Stimulated activated CD4-positive, alpha-beta T cell treated with anti-CD3 and anti-CD28 coated beads, Interleukin-2, amount 100 ng/mL, for 24 hours (primary cell): ENCODE measurements around the gene DTX3.
"Not testable (repeated sequence)": the region's sequence is repeated elsewhere in the genome, so short reads cannot be mapped to it uniquely, and the experiment has no call there.

Source experiments
- DNase-seq, 2 donors: peaks; one replicate each; pipeline ENCODE4 v3.0.0-alpha.2; 2020

The DTX3 gene, protein sequence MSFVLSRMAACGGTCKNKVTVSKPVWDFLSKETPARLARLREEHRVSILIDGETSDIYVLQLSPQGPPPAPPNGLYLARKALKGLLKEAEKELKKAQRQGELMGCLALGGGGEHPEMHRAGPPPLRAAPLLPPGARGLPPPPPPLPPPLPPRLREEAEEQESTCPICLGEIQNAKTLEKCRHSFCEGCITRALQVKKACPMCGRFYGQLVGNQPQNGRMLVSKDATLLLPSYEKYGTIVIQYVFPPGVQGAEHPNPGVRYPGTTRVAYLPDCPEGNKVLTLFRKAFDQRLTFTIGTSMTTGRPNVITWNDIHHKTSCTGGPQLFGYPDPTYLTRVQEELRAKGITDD

DNA sequence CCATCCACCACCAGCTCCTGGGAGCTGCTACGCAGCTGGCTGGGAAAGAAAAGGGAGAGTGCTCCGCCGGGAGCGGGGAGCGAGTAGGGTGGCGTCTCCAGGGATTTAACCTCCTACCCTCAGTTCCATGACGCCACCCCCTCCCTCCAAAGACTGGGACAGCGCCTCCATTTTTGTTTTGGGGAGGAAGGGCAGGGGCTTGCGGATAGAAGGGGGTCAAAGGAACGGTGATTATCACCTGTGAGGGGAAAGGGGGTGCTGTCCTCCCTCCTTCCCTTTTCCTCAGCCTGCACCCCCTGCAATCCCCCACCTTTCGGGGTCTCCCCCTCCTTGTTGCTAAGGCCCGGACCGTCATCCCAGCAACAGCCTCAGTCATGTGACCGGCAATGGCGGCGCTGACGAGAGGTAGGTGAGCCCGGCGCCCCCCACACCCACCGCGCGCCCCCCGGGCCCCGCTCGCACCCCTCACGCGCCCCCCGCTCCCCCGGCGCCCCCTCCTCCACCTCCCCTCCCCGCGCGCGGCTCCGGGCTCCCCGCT lies at the start of gene DTX3:
DTX3 (plus strand) TSS at position 371 of the 538 bp plus-strand sequence. CDS start 1,694 bp downstream, outside the sequence.
- peak; percentile 43 to 55 for DNase-seq

GRCh38 chr12:57554897-57555296 lies 49.7 kb upstream of the DTX3 start:
- DNase-seq = no peak

- DNase-seq = no peak
These were observed 45.8 kb upstream of the DTX3 start for GRCh38 chr12:57558864-57559263.

DNA sequence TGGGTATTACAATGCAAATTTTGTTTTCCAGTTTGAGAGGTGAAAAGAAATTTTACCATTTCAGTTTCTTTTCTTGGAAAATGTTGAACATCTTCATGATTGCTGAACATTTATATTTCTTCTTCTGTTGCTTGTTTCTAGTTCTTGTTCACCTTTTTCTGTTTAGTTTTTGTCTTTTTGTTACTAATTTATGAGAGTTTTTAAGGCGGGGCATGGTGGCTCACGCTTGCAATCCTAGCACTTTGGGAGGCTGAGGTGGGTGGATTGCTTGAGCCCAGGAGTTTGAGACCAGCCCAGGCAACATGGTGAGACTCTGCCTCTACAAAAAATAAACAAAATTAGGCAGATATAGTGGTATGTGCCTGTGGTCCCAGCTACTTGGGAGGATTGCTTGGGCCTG lies 44.1 kb upstream of the DTX3 start:
- no peak for DNase-seq

DNA sequence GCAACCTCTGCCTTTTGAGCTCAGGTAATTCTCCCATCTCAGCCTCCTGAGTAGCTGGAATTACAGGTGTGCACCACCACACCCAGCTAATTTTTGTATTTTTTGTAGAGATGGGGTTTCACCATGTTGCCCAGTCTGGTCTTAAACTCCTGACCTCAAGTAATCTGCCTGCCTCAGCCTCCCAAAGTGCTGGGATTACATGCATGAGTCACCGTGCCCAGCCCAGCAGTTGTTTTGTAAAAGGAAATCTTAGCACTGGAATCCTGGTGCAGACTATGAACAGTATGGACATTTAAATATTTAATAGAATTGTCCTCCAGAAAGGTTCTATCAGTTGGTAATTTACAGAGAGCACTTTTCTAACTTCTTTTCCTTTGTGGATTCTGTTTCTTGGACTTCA lies 43.5 kb upstream of the DTX3 start:
- not testable (repeated sequence) for DNase-seq

GRCh38 chr12:57563358-57563757 lies 41.3 kb upstream of the DTX3 start:
- no peak for DNase-seq

DNA sequence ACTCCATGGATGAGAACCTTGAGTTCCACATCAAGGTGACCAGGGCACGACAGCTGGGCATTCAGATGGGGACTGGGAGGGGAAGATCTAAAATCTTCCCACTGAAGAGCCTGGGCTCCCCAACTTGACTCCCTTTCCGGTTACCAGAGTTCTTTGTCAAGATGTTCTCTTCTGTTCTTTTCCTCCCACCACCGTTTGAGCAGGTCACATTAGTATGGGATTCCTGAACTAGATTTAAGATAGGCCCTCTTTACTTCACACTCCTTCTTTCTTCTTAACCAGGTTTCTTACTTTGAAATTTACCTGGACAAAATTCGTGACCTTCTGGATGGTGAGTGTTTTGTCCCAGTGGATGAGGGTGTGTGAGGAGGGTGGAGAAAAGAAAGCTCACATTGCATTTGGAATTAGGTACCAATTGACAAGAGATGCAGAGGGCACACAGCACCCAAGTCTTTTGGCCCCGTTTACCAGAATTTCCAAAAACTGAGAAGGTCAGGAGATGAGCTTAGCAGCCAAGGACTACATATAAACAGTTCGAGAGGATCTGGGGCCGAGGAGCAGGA lies 40.4 kb upstream of the DTX3 start:
- no peak for DNase-seq

GRCh38 chr12:57568838-57569237 lies 35.8 kb upstream of the DTX3 start:
- no peak for DNase-seq

- DNase-seq = no peak
These were observed 34.8 kb upstream of the DTX3 start for GRCh38 chr12:57569858-57570257.

- DNase-seq = not testable (repeated sequence)
These were observed 34.2 kb upstream of the DTX3 start for GRCh38 chr12:57570438-57570837.

DNA sequence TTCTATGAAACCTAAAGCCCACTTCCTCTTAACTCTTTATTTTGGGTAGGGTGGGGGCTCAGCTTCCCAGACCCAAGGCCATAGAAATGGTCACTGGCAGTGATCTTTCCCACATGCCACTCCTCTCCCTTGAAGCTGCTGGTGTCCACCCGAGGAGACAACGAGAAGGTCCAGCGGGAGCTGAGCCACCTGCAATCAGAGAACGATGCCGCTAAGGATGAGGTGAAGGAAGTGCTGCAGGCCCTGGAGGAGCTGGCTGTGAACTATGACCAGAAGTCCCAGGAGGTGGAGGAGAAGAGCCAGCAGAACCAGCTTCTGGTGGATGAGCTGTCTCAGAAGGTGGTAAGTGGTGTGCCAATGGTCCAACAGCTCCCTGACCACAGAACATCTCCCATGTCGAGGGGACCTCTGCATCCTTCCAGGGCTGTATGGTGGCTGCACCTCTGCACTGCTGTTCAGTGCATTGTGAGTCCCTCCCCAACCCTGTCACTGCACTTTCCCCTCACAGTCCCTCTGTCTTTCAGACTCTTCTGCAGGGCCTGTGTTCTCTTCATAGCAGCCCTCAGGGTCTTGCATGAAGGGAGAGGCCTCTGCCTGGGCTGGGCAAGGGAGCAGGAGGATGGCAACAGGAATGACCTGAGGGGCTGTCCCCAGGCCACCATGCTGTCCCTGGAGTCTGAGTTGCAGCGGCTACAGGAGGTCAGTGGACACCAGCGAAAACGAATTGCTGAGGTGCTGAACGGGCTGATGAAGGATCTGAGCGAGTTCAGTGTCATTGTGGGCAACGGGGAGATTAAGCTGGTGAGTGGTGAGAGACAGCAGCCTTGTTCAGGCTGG lies 32.5 kb upstream of the DTX3 start:
- DNase-seq = no peak

GRCh38 chr12:57574795-57575194 lies 29.8 kb upstream of the DTX3 start:
- DNase-seq = no peak

GRCh38 chr12:57575771-57576612 lies 28.6 kb upstream of the DTX3 start:
- DNase-seq = no peak

GRCh38 chr12:57576613-57577160 lies 27.9 kb upstream of the DTX3 start:
- DNase-seq = no peak

- no peak for DNase-seq
These were observed 26.5 kb upstream of the DTX3 start for GRCh38 chr12:57577981-57578758.

GRCh38 chr12:57579011-57579410 lies 25.6 kb upstream of the DTX3 start:
- DNase-seq = no peak

DNA sequence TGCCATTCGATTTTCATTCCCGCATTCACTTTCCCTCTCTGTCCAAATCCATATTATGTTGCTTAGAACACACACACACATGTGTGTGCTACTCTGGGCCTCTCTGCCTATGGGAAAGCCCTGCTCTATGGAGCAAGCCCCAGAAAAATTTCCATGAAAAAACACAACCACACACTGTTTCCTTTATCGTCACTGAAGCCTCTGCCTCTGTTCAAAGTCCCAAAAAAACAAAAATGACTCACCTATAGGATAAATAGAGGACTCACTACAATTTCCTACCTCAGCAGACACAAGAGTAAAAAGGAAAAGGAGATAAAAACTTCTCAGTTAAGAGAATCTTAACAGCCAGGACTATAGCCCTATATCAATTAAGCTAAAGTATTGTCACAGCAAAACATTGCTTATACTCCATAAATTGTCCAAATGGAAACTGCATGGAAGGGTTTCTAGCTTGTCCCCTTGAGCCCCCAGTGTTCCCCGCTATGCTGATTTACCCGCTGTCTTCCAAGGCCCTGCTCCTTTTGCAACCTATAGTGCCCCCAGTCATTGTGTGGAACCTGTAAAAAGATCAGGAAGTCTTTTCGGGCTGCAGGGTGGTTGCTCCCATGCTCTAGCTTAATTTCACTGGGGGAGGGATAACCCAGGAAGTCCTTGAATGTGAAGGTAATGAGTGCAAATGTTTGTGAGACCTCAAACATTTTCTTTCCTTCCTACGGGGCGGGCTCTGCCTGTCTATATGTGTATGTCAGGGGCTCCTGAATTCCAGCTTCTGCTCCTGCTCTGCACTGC lies 24.8 kb upstream of the DTX3 start:
- DNase-seq = no peak

DNA sequence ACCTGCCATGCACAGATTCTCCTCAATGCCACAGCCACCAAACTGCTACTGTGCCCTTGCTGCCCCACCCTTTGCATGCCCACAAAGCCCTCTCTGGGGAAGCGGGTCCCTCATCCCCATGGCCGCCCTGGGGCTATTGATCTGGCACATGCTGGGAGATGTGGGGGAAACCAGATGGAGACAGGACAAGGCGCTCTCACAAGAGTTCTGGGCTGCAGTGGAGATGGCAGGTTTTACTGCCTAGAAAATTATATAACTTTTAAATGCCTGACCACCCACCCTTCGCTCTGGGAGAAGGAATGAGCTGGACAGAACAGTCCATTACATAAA lies 24.2 kb upstream of the DTX3 start:
- DNase-seq = no peak

- no peak for DNase-seq
These were observed 22.8 kb upstream of the DTX3 start for GRCh38 chr12:57581802-57582201.

- no peak for DNase-seq
These were observed 22.2 kb upstream of the DTX3 start for GRCh38 chr12:57582440-57582839.
